Mesenchymal stem cell (in vitro differentiated cells and primary cell): Measurements from ENCODE around the gene CDR2L.

ENCODE experiments used
- DNase-seq: peaks from one replicate; pipeline ENCODE4 v3.0.0-alpha.2; 2013
- H2AFZ ChIP-seq: one replicate; pipeline ENCODE4 v1.6.1; 2013; ENCODE audit warnings: low read depth, mild to moderate bottlenecking, control low read depth, inconsistent platforms, low read length, moderate library complexity
- H2AK5ac ChIP-seq: 2 replicates; pipeline ENCODE4 v1.6.1; 2013; ENCODE audit warnings: low read length, moderate library complexity, mild to moderate bottlenecking, inconsistent platforms; ENCODE audit not compliant: severe bottlenecking
- H2BK120ac ChIP-seq: one replicate; pipeline ENCODE4 v1.6.1; 2013; ENCODE audit warnings: low read depth, mild to moderate bottlenecking, inconsistent platforms, low read length, moderate library complexity
- H2BK12ac ChIP-seq, 2 experiments: one replicate each; pipeline ENCODE4 v1.6.1; 2013; ENCODE audit warnings: inconsistent platforms in 2 of 2, low read length in 2 of 2, mild to moderate bottlenecking in 2 of 2, moderate library complexity in 2 of 2, control low read depth in 1 of 2
- H2BK15ac ChIP-seq: one replicate; pipeline ENCODE4 v1.6.1; 2013; ENCODE audit warnings: mild to moderate bottlenecking, low read depth, inconsistent platforms; ENCODE audit not compliant: poor library complexity, severe bottlenecking
- H2BK5ac ChIP-seq: 2 replicates; pipeline ENCODE4 v1.6.1; 2013; ENCODE audit warnings: low read depth, mild to moderate bottlenecking, low read length, control low read depth, inconsistent platforms; ENCODE audit not compliant: poor library complexity, severe bottlenecking
- H3K14ac ChIP-seq, 2 experiments: one replicate each; pipeline ENCODE4 v1.6.1; 2013; ENCODE audit warnings: inconsistent platforms in 2 of 2, low read length in 2 of 2, control low read depth in 1 of 2, mild to moderate bottlenecking in 1 of 2, moderate library complexity in 1 of 2
- H3K18ac ChIP-seq, 2 experiments: one replicate each; pipeline ENCODE4 v1.6.1; 2013; ENCODE audit warnings: inconsistent platforms in 2 of 2, low read length in 2 of 2, control low read depth in 1 of 2, low read depth in 1 of 2, mild to moderate bottlenecking in 1 of 2
- H3K23ac ChIP-seq, 2 experiments: one replicate each; pipeline ENCODE4 v1.6.1; 2013; ENCODE audit warnings: inconsistent platforms in 2 of 2, low read length in 2 of 2, mild to moderate bottlenecking in 2 of 2, moderate library complexity in 2 of 2, control low read depth in 1 of 2
- H3K27ac ChIP-seq: 2 replicates; pipeline ENCODE4 v1.5.1; 2013; ENCODE audit warnings: mild to moderate bottlenecking, moderate library complexity, low read length, control low read depth, inconsistent platforms; ENCODE audit not compliant: poor library complexity, severe bottlenecking
- H3K27me3 ChIP-seq, 2 experiments: 2 replicates each; pipeline versions ENCODE4 v1.6.1 to v1.7.0; 2013; ENCODE audit warnings: low read length in 2 of 2, mild to moderate bottlenecking in 2 of 2, moderate library complexity in 2 of 2, control low read depth in 1 of 2, inconsistent platforms in 1 of 2; ENCODE audit not compliant: control insufficient read depth in 1 of 2, insufficient read depth in 1 of 2
- H3K36me3 ChIP-seq, 2 experiments: 2 replicates each; pipeline versions ENCODE4 v1.6.1 to v1.7.0; 2013; ENCODE audit warnings: low read length in 2 of 2, control low read depth in 1 of 2, inconsistent platforms in 1 of 2, low read depth in 1 of 2, mild to moderate bottlenecking in 1 of 2; ENCODE audit not compliant: insufficient read depth in 2 of 2, control insufficient read depth in 1 of 2
- H3K4ac ChIP-seq, 2 experiments: one replicate each; pipeline ENCODE4 v1.6.1; 2013; ENCODE audit warnings: inconsistent platforms in 2 of 2, low read length in 2 of 2, mild to moderate bottlenecking in 2 of 2, moderate library complexity in 2 of 2, control low read depth in 1 of 2, low read depth in 1 of 2
- H3K4me1 ChIP-seq: 2 replicates; pipeline ENCODE4 v1.6.1; 2013; ENCODE audit warnings: low read depth, low read length, control low read depth; ENCODE audit not compliant: control insufficient read depth, insufficient read depth
- H3K4me2 ChIP-seq: 2 replicates; pipeline ENCODE4 v1.6.1; 2013; ENCODE audit warnings: low read length, mild to moderate bottlenecking, inconsistent platforms; ENCODE audit not compliant: poor library complexity, severe bottlenecking
- H3K4me3 ChIP-seq, 2 experiments: 2 replicates each; pipeline versions ENCODE4 v1.5.1 to v1.7.0; 2013; ENCODE audit warnings: low read length in 2 of 2, mild to moderate bottlenecking in 2 of 2, control low read depth in 1 of 2, low read depth in 1 of 2; ENCODE audit not compliant: insufficient read depth in 1 of 2
- H3K79me1 ChIP-seq: replicated peaks from 2 replicates; pipeline ENCODE4 v1.6.1; 2013; ENCODE audit warnings: mild to moderate bottlenecking, control low read depth, low read length, inconsistent platforms; ENCODE audit not compliant: poor library complexity, severe bottlenecking
- H3K9ac ChIP-seq: 2 replicates; pipeline ENCODE4 v1.7.0; 2013; ENCODE audit warnings: mild to moderate bottlenecking, low read length, moderate library complexity
- H3K9me3 ChIP-seq: 2 replicates; pipeline ENCODE4 v1.7.0; 2013; ENCODE audit warnings: mild to moderate bottlenecking, low read length; ENCODE audit not compliant: control insufficient read depth
- H4K8ac ChIP-seq: one replicate; pipeline ENCODE4 v1.6.1; 2013; ENCODE audit warnings: inconsistent platforms, mild to moderate bottlenecking, low read length, moderate library complexity
- H4K91ac ChIP-seq: one replicate; pipeline ENCODE4 v1.6.1; 2013; ENCODE audit warnings: mild to moderate bottlenecking, low read length, inconsistent platforms
- WGBS: methylation state at CpG from one replicate; pipeline ENCODE4 v1.1.7; 2013; ENCODE audit warnings: mixed read lengths; 5-methylcytosine and 5-hydroxymethylcytosine counted together

The CDR2L gene

DNA sequence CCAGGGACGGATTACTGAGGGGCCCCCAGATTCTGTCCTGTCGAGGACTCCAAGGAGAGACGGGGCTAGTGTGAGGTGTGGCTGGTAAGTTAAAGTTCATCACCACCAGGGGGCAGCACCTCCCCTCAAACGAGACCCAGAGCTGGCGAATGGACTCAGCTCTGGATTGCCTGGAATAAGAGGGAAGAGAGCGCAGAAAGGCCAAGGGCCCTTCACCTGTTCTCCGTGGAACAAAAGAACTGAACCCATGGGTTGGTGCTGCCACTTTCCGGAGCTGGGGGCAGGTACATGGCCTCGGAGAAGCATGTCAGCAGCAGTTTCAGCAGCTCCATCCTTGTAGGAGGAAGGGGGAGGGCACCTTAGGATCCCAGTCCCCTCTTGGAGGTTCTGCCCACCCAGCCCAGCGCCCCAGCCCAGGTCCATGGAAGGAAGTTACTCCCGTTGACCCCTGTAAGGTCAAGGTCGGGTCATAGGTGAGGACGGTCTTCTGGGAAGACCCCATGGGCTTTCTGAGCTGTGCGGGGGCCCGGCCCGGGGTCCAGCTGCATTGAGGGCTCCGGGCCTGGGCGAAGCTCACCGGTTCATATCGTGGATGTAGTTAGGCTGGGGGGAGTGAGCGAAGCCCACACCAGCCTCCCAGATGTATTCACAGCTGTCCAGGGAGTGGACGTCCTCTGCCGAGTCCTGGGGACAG is 25.6 kb upstream of the CDR2L start:
- peak; percentile 83 for DNase-seq
- Histone ChIP-seq H3K36me3 (no peaks in the 10 kb centered on the region), H3K18ac (no peak overlapping the region), H3K27ac (no peak overlapping the region), H3K79me1 (no peaks in the 10 kb centered on the region), H2BK5ac (no peak overlapping the region), H4K91ac (no peak overlapping the region), H2BK120ac (no peak overlapping the region), H2BK12ac (no peak overlapping the region), H2AFZ (no peak overlapping the region), H3K27me3 (peaks cover 0 to 32% of the 10 kb centered on the region in 2 experiments), H4K8ac (no peak overlapping the region), H3K23ac (no peak overlapping the region), H2BK15ac (no peak overlapping the region), H3K4ac (no peak overlapping the region), H3K9me3 (no peaks in the 10 kb centered on the region), H3K9ac (no peak overlapping the region), H3K14ac (no peak overlapping the region), H3K4me1 (peaks cover 11% of the 10 kb centered on the region), H2AK5ac (no peak overlapping the region), H3K4me3 (no peak overlapping the region), H3K4me2 (no peak overlapping the region)
- WGBS = 50% methylated on average over 23 of the region's 23 CpGs

DNA sequence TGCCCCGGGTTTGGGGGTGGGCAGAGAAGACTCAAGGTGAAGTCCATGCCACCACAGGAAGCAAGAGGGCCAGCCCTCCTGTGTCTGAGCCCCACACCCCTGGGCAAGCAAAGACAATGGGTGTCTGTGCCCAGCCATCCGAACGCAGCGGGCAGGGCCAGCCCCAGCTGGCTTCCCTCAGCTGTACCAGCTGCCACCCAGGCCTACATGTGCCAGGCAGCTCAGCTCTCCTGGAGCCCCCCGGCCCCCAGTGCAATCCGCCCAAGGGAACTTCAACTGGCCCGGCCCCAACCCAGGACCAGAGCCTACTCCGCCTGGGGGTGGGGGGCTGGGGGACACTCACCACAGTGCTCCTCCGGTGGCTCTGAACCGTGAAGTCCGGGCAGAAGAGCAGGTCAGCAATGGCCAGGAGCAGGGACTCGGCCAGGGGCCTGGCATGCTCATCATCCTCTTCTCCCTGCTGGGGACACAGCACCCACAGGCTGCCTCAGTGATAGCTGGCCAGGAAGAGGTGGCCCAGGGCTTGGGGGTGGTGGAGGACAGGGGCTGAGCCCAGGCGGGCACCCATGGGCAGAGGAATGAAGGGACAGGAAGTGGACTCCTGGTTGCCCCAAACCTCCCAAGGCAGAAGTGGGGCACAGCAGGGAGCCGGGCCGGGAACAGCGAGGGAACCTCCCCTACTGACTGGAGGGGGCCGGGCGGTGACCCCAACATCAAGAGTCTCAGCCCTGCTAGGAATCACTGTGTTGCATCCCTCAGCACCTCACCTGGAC is 24.6 kb upstream of the CDR2L start:
- Histone ChIP-seq H2BK12ac (no peak overlapping the region), H3K9ac (no peak overlapping the region), H3K36me3 (no peaks in the 10 kb centered on the region), H3K23ac (no peak overlapping the region), H2BK15ac (no peak overlapping the region), H3K27me3 (peaks cover 0 to 31% of the 10 kb centered on the region in 2 experiments), H2BK5ac (no peak overlapping the region), H2AK5ac (no peak overlapping the region), H3K4me1 (peaks cover 11% of the 10 kb centered on the region), H3K9me3 (no peaks in the 10 kb centered on the region), H3K4me2 (no peak overlapping the region), H4K8ac (no peak overlapping the region), H2BK120ac (no peak overlapping the region), H3K4me3 (no peak overlapping the region), H3K18ac (no peak overlapping the region), H4K91ac (no peak overlapping the region), H3K79me1 (no peaks in the 10 kb centered on the region), H3K27ac (no peak overlapping the region), H2AFZ (no peak overlapping the region), H3K14ac (no peak overlapping the region), H3K4ac (no peak overlapping the region)
- 84% methylated on average over 18 of the region's 18 CpGs for WGBS
- no peak for DNase-seq

DNA sequence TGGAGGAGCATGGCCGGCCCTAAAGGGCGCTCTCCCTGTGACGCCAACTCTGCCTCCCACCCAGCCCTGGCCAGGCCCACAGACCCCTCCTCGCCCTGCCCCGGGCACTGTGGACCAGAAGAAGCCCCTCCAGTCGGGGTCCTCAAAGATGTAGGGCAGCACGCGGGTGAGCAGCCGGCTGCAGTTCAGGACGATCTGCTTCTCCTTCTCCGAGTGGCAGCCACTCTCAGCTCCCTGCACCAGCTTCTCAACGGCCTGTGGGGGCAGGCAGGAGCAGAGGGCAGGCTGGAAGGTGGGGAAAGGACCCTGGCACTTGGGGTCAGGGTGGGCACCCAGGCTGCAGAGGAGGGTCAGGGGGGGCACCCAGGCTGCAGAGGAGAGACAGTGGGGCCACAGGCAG is 23.8 kb upstream of the CDR2L start:
- no peaks in the 10 kb centered on the region for H3K79me1 ChIP-seq
- no peak overlapping the region for H3K18ac ChIP-seq
- no peak overlapping the region for H2BK12ac ChIP-seq
- H3K14ac ChIP-seq = no peak overlapping the region
- H3K4me2 ChIP-seq = no peak overlapping the region
- no peak for DNase-seq
- 66% methylated on average over 12 of the region's 12 CpGs for WGBS
- no peak overlapping the region for H3K23ac ChIP-seq
- peaks cover 0 to 29% of the 10 kb centered on the region in 2 experiments for H3K27me3 ChIP-seq
- H3K9ac ChIP-seq = no peak overlapping the region
- no peak overlapping the region for H2AFZ ChIP-seq
- H3K4me1 ChIP-seq = peaks cover 11% of the 10 kb centered on the region
- H3K27ac ChIP-seq = no peak overlapping the region
- no peak overlapping the region for H2BK120ac ChIP-seq
- no peak overlapping the region for H2BK15ac ChIP-seq
- no peak overlapping the region for H2BK5ac ChIP-seq
- H3K36me3 ChIP-seq = no peaks in the 10 kb centered on the region
- H3K9me3 ChIP-seq = no peaks in the 10 kb centered on the region
- no peak overlapping the region for H3K4me3 ChIP-seq
- no peak overlapping the region for H4K8ac ChIP-seq
- no peak overlapping the region for H2AK5ac ChIP-seq
- H4K91ac ChIP-seq = no peak overlapping the region
- H3K4ac ChIP-seq = no peak overlapping the region

DNA sequence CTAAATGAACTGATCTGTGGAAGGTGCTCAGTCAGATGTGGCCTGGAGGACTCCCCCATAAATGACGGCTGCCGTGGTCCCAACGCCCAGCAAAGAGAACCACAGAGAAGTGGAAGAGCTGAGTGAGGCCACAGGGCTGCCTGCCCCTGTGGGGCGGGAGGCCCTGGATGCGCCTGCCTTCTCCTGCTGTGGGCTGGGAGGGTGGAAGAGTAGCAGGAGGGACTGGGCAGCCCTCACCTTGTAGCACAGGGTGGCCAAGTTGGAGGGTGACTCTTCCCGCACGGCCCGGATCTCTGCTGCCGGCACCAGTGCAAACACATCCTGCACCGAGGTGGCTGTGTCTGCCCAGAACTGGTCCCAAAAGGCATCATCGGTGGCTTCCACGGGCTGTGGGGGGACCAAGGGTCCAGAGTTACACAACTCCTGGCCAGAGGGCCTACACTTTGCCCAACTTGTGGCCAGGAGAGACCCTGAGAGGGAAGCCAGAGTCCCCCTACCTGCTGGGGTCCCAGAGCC is 23.1 kb upstream of the CDR2L start:
- H3K18ac ChIP-seq = no peak overlapping the region
- H3K4ac ChIP-seq = peak overlapping the region in 1 of 2 experiments; percentile 24
- peaks cover 0 to 29% of the 10 kb centered on the region in 2 experiments for H3K27me3 ChIP-seq
- no peak overlapping the region for H3K27ac ChIP-seq
- no peaks in the 10 kb centered on the region for H3K36me3 ChIP-seq
- H2BK5ac ChIP-seq = no peak overlapping the region
- H2AFZ ChIP-seq = no peak overlapping the region
- H3K9ac ChIP-seq = no peak overlapping the region
- H3K9me3 ChIP-seq = no peaks in the 10 kb centered on the region
- no peaks in the 10 kb centered on the region for H3K79me1 ChIP-seq
- H4K91ac ChIP-seq = no peak overlapping the region
- H3K23ac ChIP-seq = no peak overlapping the region
- H2BK15ac ChIP-seq = no peak overlapping the region
- no peak overlapping the region for H3K4me2 ChIP-seq
- peak overlapping the region in 1 of 2 experiments; percentile 10 for H3K4me3 ChIP-seq
- no peak overlapping the region for H4K8ac ChIP-seq
- 92% methylated on average over 12 of the region's 12 CpGs for WGBS
- no peak overlapping the region for H2AK5ac ChIP-seq
- no peak overlapping the region for H3K14ac ChIP-seq
- H2BK120ac ChIP-seq = no peak overlapping the region
- H3K4me1 ChIP-seq = peaks cover 11% of the 10 kb centered on the region
- DNase-seq = no peak
- H2BK12ac ChIP-seq = no peak overlapping the region
